Hypothalamus (tissue), 51 donors: ENCODE results near the gene PSAPL1.

Experiments used
- DNase-seq, 51 donors: peaks; one replicate each; lab custom pipeline; 2025; lab: John Stamatoyannopoulos, UW

Gene PSAPL1

DNA sequence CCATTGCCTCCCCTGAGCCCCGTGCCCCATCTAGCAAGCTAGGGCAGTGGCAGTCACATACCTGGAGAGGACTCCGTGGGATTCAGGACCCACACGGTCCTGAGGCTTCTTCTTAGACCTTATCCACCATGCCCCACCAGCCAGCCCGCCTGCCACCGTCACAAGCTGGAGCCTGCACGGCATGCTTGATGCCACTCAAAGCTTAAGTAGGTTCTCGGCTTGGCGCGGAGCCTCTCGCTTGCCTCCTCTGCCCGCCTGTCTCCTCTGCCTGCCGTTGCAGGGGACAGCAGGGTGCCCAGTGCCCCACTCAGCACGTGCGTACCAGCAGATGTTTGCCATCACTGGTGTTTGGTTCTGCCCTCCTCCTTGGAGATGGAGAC lies 14.1 kb downstream of the PSAPL1 start:
- no peak for DNase-seq

DNA sequence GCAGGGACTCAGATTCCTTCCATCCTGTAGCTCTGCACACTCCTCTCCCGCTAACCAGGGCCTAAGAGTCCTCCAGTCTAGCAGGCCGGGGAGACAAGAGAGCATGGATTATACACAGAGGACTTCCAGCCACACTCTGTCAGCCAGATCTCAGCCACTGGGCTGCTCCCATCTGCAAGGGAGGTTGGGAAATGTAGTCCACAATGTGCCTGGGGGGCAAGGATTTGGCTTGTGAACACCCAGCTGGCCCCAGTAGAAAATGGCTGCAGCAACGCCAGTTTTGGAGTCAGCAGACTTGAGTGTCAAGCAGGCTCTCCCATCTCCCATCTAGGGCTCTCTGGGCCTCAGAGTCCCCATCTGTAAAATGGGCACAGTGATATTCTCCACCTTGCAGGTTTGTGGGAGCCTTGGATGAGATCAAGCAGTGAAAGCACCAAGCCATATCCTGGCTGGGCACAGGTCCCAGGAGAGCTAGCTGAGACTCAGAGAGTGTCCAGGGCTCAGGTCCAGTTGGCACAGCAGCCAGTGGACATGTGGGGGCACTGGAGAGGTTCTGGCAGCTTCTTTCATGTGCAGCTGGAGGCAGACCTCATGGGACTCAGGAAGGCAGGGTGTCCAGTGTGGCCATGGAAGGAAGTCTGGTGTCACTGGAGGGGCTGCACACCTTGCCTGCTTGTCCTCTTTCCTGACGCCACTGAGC lies 14.6 kb downstream of the PSAPL1 start:
- DNase-seq = peak in 1 of 51 donors; percentile 22

DNA sequence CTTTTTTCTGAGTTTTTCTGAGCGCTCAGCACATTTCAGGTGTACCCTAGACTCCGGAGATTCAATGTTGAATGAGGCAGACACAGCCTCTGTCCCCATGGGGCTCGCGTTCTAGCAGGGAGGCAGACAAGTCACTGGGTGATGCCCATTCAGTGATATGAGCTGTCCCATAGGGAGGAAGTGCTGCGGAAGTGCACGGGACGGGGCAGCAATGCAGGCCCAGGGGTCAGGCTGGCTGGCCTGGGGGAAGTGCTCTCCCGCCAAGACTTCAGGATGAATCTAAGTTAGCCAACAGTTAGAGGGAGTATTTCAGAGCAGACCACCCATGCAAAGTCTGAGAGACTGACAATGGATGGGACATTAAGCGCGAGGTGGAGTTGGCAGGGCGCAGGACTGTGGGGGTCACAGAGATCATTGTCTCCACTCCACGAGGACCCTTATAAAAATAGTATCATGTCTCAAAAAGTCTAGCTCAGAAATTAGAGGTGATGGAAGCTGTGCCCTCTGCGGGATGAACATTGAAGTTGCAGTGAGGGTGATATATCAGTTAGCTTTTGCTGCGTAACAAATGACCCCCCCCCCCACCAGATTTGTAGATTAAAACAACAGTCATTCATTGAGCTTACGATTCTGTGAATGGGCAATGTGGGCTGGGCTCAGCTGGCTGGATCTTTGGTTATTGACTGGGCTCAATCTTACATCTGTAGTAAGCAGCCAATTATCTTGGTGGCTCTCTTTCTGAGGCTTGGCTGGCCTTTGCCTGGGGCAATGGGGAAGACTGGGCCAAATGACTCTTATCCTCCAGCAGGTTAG lies 16.4 kb downstream of the PSAPL1 start:
- no peak for DNase-seq

DNA sequence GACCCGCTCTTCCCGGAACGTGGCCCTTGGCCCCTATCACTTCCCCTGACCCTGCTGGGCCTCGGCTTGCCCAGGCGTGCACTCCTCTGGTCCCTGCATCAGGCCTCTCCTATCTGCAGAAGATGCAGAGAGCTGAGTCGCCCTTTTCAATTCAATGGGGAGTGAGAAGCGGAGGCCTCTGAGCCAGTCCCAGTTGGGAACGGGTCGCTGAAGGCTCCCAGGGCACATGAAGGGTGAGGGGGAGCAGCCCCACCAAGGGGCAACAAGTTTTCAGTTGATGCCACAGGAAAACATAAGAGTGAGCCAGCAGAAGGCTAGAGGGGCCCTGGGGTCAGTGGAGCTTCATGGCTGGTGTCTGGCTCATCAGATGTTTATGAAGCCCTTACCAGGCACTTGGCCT lies 17.1 kb downstream of the PSAPL1 start:
- no peak for DNase-seq

DNA sequence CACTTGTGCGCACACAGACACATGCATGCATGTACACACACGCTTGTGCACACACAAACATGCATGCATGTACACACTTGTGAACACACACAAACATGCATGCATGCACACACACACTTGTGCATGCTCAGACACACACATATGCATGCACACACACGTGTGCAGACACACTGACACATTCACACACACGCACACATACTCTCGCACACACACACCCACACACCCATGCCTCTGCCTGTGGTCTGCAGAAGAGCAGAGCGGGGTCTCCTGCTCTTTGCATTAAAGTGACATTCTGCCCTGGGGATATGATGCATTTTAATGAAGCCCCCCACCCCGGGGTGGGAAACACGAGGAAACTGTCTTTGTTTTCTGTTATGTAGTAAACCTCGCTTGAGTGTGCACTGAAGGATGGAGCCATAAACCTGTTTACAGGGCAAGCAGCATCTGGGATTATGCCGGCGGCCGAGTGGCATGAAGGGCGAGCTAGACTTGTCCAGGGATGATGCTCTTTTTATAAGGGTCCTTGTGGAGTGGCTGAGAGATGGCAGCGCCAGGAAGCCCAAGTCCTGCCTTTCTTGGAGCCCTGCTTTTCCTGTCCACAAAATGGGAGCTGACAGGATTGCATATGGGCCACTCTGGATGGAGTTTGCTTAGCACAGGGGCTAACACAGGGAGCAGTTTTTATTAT lies 17.8 kb downstream of the PSAPL1 start:
- DNase-seq = no peak

DNA sequence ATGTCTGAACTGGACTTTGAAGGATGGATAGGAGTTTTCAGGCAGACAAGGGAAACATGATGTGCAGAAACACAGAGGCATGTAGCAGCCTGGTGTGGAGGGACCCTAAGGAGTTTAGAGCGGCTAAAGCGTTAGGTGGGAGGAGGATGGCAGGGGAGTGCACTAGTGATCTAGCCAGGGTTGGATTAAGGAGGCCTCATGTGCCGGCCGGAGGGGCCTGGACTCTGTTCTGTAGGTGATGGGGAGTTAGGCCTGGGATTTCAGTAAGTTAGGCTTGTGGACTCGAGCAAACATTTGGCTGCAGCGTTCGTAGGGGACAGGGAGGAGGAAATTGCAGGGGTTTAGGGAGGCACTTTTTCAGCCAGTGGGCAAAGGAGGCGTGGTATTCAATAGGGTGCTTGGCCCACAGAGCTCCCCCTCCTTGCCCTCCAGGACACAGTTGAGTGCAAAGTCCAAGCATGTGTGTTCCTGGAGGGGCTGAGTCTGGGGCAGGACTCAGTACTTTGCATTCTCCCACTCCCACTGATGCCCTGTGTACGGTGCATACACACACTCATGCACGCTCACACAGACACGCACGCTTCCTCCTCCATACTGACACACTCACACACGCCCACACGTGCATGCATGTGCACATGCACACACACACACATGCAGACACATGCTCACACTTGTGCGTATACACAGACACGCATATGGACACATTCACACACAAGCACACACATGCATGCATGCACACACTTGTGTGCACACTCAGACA lies 18.6 kb downstream of the PSAPL1 start:
- no peak for DNase-seq

DNA sequence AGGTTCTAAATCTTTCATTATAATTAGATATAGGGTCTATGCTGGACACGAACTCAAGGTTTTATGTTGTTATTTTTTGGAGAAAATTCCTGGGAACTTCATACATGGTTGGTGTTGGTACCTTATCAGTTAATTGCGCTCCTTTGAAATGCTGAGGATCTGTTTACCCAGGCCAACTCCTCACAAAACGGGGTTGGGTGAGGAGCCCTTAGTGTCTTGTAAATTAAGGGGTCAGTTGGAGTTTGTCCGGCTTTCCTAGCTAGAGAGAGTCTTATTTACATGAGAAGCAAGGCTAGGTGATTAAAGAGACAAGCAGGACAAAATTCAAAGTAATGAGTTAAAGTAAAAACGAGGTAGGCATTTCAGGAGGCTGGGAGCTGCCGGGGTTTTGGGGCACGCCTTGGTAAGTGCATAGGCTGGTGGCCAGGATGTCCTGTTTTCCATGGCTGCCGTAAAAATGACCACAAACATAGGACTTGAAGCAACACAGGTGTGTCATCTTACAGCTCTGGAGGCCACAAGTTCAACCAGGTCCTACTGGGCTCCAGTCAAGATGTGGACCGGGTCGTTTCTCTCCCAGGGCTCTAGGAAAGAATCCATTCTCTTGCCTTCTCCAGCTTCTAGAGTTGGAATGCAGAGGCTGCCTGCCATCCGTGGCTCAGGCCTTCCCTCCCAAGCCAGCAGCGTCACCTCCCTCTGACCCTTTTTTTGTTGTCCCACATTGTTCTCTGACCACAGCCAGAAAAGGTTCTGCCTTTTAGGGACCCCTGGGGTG lies 19.8 kb downstream of the PSAPL1 start:
- DNase-seq = no peak

DNA sequence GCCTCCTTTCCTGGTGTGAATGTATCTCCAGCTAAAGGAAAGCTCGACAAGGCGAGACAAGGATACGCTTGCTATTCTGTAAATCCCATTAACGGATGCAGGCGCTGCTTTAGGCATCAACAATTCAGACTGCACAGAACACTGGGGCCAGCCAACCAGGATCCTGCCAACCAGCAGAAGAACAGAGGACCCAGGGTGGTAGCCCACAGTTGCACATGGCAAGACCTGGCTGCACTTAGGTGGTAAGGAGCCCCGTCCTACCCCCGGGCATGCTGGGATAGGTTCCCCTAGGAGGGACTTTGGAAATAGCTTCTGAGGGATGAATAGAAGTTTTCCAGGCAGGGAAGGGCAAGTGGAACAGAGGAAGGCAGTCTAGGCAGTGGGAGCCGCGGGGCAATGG lies 20.7 kb downstream of the PSAPL1 start:
- no peak for DNase-seq

DNA sequence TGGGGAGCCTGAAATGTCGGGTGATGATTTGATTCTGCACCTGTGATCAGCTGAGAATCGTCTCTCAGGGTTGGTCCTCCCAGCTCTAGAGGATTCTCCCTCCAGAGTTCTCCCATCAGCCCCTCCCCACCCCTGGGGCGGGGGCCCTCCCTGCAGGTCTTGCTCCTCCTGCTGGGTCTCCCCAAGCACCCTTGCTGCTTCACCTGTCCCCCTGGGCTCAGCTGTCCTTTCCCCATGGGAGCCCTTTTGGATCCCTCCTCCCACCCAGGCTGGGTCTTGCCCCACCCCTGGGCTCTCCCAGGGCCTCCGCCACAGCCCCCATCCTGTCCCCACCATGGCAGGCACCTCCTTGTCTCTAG lies 22.2 kb downstream of the PSAPL1 start:
- DNase-seq = no peak

DNA sequence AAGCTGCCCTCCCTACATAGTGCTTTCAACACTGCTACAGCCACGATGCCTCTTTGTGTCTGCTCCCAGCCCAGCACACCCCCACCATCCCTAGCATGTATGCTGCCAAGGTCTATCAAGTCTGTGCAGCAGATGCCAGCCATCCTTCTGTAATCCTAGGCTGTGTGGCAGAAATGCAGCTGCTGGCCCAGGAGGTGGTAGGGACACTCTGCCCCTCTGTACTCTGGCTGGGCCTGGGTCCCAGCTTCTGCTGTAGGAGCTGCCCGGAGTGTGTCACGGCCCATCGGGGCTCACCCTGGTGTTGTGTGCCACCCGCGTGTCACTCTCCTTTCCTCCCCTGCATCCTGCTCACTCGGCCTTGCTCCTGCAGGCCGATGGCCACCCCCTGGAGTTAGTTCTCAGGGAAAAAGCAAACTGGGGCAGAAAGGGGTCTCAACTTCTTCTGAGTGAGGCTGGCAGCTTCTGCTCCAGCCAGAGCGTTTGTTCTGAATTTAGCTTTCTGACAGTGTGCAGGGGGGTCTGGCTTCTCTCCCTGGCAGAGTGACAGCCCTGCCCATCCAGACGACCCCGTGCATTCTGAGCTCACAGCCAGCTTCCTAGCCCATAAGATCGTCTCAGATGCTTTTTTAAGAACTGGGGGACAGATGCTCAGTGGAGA lies 22.7 kb downstream of the PSAPL1 start:
- DNase-seq = no peak

DNA sequence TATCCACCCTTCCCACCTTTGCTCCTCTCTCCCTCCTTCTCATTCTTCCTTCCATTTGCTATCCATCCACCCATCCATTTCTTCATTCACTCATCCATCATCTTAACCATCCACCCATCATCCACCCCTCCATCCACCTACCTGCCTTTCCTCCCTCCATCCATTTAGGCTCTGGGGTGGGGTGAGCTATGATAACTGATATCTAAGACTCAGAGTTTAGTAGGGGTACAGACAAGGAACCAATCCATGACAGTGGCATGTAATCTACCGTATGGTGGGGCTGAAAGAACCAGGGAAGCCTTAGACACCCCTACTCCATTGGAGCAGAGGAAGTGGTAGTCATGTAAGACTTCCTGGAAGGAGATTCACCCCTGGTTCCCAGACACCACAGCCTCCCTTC lies 23.2 kb downstream of the PSAPL1 start:
- DNase-seq = no peak

DNA sequence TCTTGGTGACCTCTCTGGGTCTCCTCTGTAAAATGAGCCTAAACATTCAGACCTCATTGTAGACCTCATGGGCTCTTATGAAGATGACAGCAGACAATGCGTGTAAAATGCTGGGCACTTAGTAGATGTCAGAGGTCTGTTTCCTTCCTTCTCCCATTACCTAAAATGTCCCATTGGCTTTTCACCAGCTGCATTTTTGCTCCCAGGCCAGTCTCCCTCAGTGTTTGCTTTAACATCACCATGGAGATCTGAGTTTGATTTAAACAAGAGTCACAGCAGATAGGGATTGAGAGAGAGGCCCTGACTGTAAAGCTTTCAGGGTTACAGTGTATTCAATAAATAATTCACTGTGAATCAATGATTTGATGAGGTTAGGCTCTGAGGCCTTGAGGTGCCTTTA lies 24.3 kb downstream of the PSAPL1 start:
- no peak for DNase-seq

DNA sequence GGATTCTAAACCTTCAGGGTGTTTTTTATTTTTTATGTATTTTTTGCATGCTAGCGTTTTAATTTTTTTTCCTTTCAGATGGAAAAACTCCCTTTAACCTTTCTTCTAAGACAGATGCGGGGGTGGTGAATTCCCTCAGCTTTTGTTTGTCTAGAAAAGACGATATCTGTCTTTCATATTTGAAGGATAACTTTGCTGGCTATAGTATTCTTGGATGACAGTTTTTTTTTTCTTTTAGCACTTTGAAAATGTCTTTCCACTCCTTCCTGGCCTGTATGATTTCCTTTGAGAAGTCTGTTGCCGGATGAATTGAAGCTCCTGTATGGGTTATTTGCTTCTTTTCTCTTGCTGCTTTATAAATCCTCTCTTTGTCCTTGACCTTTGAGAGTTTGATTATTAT lies 26.6 kb downstream of the PSAPL1 start:
- no peak for DNase-seq

DNA sequence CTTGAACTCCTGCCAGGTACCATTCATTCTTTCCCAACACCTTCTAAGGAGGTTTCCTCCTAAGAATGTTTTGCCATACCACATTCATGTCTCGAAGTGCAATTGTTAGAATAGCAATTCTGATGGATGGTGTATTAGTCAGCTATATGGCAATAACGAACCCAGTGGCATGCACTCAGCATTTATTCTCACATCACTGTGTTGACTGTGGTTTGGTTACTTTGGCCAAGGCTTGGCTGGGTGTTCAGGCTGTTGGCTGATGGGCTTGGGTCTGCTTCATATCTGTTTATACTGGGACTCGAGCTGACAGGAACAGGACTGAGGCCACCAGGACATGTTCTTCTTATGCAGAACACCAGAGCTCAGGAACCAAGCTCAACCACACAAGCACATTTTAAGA lies 31.7 kb downstream of the PSAPL1 start:
- DNase-seq = no peak

DNA sequence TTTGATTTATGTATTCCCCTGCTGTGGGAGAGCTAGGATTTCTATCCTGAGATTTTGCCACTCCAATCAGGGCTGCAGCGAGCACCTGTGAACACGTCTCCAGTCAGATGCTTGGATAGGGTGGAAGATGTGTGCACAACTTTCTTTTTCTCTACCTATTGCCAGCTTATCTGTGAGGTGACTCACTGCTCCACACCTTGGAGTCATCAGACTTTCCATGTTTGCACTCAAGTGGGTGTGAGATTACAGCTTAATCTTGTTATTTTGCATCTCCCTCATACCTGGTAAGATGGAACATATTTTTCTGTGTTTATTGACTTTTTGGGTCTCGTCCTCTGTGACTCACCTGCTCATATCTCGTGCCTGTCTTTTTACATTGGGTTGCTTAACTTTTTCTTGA lies 32.2 kb downstream of the PSAPL1 start:
- no peak for DNase-seq

DNA sequence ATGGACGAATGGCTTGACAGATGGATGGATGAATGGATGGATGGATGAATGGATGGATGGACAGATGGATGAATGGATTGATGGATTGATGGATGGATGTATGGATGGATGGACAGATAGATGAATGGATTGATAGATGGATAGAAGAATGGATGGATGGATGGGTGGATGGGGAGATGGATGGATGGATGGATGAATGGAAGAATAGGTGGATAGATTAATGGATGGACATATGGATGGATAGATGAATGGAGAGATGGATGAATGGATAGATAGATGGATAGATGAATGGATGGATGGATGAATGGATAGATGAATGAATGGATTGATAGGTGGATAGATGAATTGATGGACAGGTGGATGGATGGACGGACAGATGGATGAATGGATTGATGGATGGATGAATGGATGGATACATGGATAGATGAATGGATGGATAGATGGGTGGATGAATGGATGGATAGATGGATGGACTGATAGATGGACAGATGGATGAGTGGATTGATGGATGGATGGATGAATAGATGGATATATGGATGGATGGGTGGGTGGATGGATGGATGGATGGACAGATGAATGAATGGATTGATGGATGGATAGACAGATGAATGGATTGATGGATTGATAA lies 33.9 kb downstream of the PSAPL1 start:
- DNase-seq = no peak

DNA sequence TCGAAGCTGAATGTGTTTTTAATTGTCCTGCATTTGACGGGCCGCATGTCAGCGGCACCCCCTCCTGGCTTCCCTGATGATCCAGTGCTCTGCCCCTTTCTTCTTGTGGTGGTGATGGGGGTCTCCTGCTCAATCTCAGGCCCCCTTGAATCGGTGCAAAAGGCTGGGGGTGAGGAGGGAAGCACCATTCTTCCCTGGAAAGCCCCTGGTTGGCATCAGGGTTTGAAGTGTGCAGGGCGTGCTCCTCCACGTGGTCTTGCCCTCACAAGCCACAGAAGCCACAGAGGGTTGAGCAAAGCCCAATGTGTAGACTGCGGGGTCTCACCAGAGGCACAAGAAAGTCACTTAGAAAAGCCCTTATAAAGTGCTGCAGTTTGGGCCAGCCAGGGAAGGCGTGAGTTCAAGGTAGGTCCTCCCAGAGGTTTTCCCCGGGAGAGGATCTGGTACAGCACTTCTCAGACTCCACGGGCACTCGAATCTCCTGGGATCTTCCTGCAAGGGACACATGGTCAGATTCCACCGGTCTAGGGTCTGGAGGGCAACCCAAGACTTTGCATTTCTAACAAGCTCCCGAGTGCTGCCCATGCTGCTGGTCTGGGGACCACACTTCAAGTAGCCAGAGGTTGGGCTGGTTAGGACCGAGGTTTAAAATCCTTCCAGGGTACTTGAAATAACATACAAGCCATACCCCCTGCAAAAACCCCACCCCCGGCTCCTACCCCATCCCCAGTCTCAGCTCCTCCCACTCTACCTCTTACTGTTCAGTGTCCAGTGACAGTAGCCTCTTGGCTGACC lies 35.1 kb downstream of the PSAPL1 start:
- no peak for DNase-seq

DNA sequence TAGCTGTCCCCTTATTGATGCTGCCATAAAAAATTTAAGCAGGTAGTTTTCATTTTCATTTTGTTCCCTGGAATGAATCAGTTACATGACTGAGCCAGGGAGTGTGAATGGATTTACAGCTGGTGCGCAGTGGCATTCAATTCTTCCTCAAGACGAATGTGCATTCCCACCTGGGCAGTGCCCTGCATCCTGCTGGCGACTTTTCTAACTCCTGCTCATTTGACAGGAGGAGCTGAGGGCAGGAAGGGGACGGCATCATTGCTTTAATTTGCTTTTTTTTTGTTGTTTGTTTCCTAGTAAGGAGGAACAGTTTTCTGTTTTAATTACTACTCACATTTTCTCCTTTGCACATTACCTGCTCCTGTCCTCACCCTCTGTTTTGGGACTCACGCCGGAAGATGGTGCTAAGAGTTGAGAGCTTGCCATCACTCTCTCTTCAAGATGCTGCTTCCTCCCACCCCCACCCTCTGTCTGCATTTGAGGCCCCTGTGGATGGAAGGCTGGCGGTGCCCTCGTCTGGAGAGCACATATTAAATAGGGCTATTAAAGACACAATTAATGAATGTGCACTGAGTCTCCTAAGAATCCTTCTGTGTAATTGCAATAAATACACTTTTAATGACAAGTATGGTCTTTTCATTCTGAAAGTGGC lies 35.8 kb downstream of the PSAPL1 start:
- no peak for DNase-seq
